H1 (cell line): Measurements from ENCODE around the gene WDR35. TPM values are rescaled to one million over a fixed set of nuclear protein-coding genes. Genes with fewer than 3 reads are reported as not detected.

Source experiments
- CTCF ChIA-PET: fragments of 300-600 bp; sonication (Branson Sonifier 250); formaldehyde crosslinking; loops from one replicate; lab custom pipeline; 2021; ENCODE audit not compliant: partially characterized antibody; lab: Charles Lee
- POLR2A ChIA-PET: fragments of 300-600 bp; sonication (Branson Sonifier 250); formaldehyde crosslinking; loops from one replicate; lab custom pipeline; 2021; ENCODE audit warnings: inconsistent platforms; ENCODE audit not compliant: partially characterized antibody; lab: Charles Lee
- DNase-seq, 2 experiments: peaks; one replicate each; pipeline versions ENCODE4 v3.0.0 to v3.0.0-alpha.2; 2010 to 2022; ENCODE audit warnings: low spot score in 2 of 2, low read depth in 1 of 2, mixed read lengths in 1 of 2
- FAIRE-seq: peaks from 2 replicates; lab custom pipeline; 2011; peaks lifted over from hg19 to GRCh38; lab: Jason Lieb, UNC
- H2AFZ ChIP-seq: 2 replicates; pipeline ENCODE4 v1.8.1; 2012; ENCODE audit warnings: low read length, inconsistent platforms
- H2AK5ac ChIP-seq: 2 replicates; pipeline ENCODE4 v1.6.1; 2013; ENCODE audit warnings: low read depth, low read length
- H2BK120ac ChIP-seq: replicated peaks from 2 replicates; pipeline ENCODE3; 2013; ENCODE audit warnings: low read depth, low read length, inconsistent platforms
- H2BK12ac ChIP-seq: 2 replicates; pipeline ENCODE4 v1.6.1; 2013; ENCODE audit warnings: low read depth, low read length
- H2BK15ac ChIP-seq: 2 replicates; pipeline ENCODE4 v1.6.1; 2013; ENCODE audit warnings: low read length
- H2BK20ac ChIP-seq: 2 replicates; pipeline ENCODE4 v1.6.1; 2013; ENCODE audit warnings: low read length
- H2BK5ac ChIP-seq: 2 replicates; pipeline ENCODE4 v1.6.1; 2013; ENCODE audit warnings: low read depth, low read length
- H3K14ac ChIP-seq: 2 replicates; pipeline ENCODE4 v1.6.1; 2013; ENCODE audit warnings: inconsistent platforms; ENCODE audit not compliant: insufficient read length
- H3K18ac ChIP-seq: 2 replicates; pipeline ENCODE4 v1.6.1; 2013; ENCODE audit warnings: low read length; ENCODE audit errors: extremely low read depth
- H3K23ac ChIP-seq: 2 replicates; pipeline ENCODE4 v1.6.1; 2013; ENCODE audit warnings: inconsistent platforms; ENCODE audit not compliant: insufficient read length
- H3K23me2 ChIP-seq: 2 replicates; pipeline ENCODE4 v1.6.1; 2013; ENCODE audit warnings: low read depth, low read length
- H3K27ac ChIP-seq: 2 replicates; pipeline ENCODE4 v1.6.1; 2011; ENCODE audit warnings: low read depth, low read length, inconsistent platforms
- H3K27me3 ChIP-seq, 4 experiments: replicated peaks in 1 of 4; 1 replicate in 1 of 4; 2 replicates in 3 of 4; pipeline versions ENCODE4 v1.6.1 to v1.8.1; 2011 to 2013; ENCODE audit warnings: low read length in 3 of 4, mild to moderate bottlenecking in 3 of 4, inconsistent platforms in 2 of 4, mixed read lengths in 2 of 4, moderate library complexity in 1 of 4; ENCODE audit not compliant: control insufficient read depth in 3 of 4, insufficient read depth in 3 of 4; ENCODE audit errors: extremely low read depth in 1 of 4
- H3K36me3 ChIP-seq, 4 experiments: 2 replicates each; pipeline versions ENCODE4 v1.6.1 to v1.8.1; 2011 to 2013; ENCODE audit warnings: mild to moderate bottlenecking in 4 of 4, low read length in 3 of 4, moderate library complexity in 2 of 4, control low read depth in 1 of 4, inconsistent platforms in 1 of 4; ENCODE audit not compliant: insufficient read depth in 4 of 4, control insufficient read depth in 2 of 4
- H3K4ac ChIP-seq: replicated peaks from 2 replicates; pipeline ENCODE3; 2013; ENCODE audit warnings: low read length, low read depth, mixed read lengths, inconsistent platforms; ENCODE audit not compliant: insufficient read length
- H3K4me1 ChIP-seq, 4 experiments: replicated peaks in 1 of 4; 1 replicate in 1 of 4; 2 replicates in 3 of 4; pipeline versions ENCODE4 v1.6.1 to v1.8.1; 2011 to 2013; ENCODE audit warnings: low read length in 3 of 4, inconsistent platforms in 2 of 4, mixed read lengths in 1 of 4; ENCODE audit not compliant: insufficient read depth in 4 of 4, control insufficient read depth in 3 of 4
- H3K4me2 ChIP-seq, 2 experiments: 2 replicates each; pipeline versions ENCODE4 v1.6.1 to v1.8.1; 2011 to 2013; ENCODE audit warnings: low read depth in 2 of 2, low read length in 2 of 2, control low read depth in 1 of 2, inconsistent platforms in 1 of 2, mild to moderate bottlenecking in 1 of 2; ENCODE audit not compliant: insufficient read depth in 1 of 2
- H3K4me3 ChIP-seq, 4 experiments: fragments of 200-600, 300-600 bp in 1 of 4; sonication (generic), shearing (Covaris generic), sonication (Bioruptor Twin) in 1 of 4; 2 replicates each; pipeline versions ENCODE4 v1.5.1 to v1.8.1; 2011 to 2016; ENCODE audit warnings: low read length in 4 of 4, low read depth in 3 of 4, control low read depth in 2 of 4, inconsistent platforms in 2 of 4, mild to moderate bottlenecking in 2 of 4, mixed read lengths in 1 of 4, moderate library complexity in 1 of 4; ENCODE audit not compliant: insufficient read depth in 2 of 4; ENCODE audit errors: extremely low read depth in 1 of 4
- H3K56ac ChIP-seq: replicated peaks from 2 replicates; pipeline ENCODE3; 2013; ENCODE audit warnings: low read depth, mild to moderate bottlenecking, mixed read lengths, low read length, inconsistent platforms; ENCODE audit not compliant: insufficient read length
- H3K79me1 ChIP-seq: 2 replicates; pipeline ENCODE4 v1.6.1; 2013; ENCODE audit warnings: low read depth, low read length, control low read depth
- H3K79me2 ChIP-seq, 2 experiments: 2 replicates each; pipeline versions ENCODE4 v1.6.1 to v1.8.1; 2012 to 2013; ENCODE audit warnings: low read length in 2 of 2, mild to moderate bottlenecking in 2 of 2, inconsistent platforms in 1 of 2; ENCODE audit not compliant: insufficient read depth in 2 of 2, control insufficient read depth in 1 of 2
- H3K9ac ChIP-seq, 4 experiments: replicated peaks in 1 of 4; 1 replicate in 1 of 4; 2 replicates in 3 of 4; pipeline versions ENCODE4 v1.6.1 to v1.8.1; 2011 to 2013; ENCODE audit warnings: low read depth in 3 of 4, low read length in 3 of 4, control low read depth in 2 of 4, mild to moderate bottlenecking in 2 of 4, moderate library complexity in 2 of 4, inconsistent platforms in 1 of 4; ENCODE audit errors: extremely low read depth in 1 of 4
- H3K9me3 ChIP-seq, 2 experiments: 2 replicates each; pipeline versions ENCODE4 v1.6.1 to v1.8.1; 2012 to 2013; ENCODE audit warnings: mild to moderate bottlenecking in 2 of 2, moderate library complexity in 2 of 2, control low read depth in 1 of 2, inconsistent platforms in 1 of 2, low read depth in 1 of 2, low read length in 1 of 2, mixed read lengths in 1 of 2; ENCODE audit not compliant: insufficient read depth in 2 of 2
- H4K20me1 ChIP-seq, 2 experiments: replicated peaks in 1 of 2; 2 replicates each; pipeline versions ENCODE3 to v1.8.1; 2011 to 2013; ENCODE audit warnings: inconsistent platforms in 2 of 2, low read length in 2 of 2, mild to moderate bottlenecking in 1 of 2; ENCODE audit not compliant: insufficient read depth in 2 of 2, control insufficient read depth in 1 of 2
- H4K5ac ChIP-seq: 2 replicates; pipeline ENCODE4 v1.6.1; 2013; ENCODE audit warnings: low read length, low read depth, mixed read lengths, inconsistent platforms; ENCODE audit not compliant: insufficient read length
- H4K8ac ChIP-seq: 2 replicates; pipeline ENCODE4 v1.8.0; 2013; ENCODE audit warnings: mild to moderate bottlenecking, moderate library complexity, low read length, inconsistent platforms; ENCODE audit not compliant: insufficient read depth; ENCODE audit errors: extremely low read depth
- H4K91ac ChIP-seq: replicated peaks from 2 replicates; pipeline ENCODE3; 2013; ENCODE audit warnings: low read length, mixed read lengths, inconsistent platforms; ENCODE audit not compliant: insufficient read length
- CTCF ChIP-seq, 3 experiments: IDR thresholded peaks; 1 replicate in 2 of 3; 2 replicates in 1 of 3; pipeline versions ENCODE4 v1.5.1 to v1.6.1; 2011; ENCODE audit warnings: low read length in 3 of 3, mild to moderate bottlenecking in 3 of 3, inconsistent platforms in 2 of 3, low read depth in 1 of 3, moderate library complexity in 1 of 3; ENCODE audit not compliant: insufficient read depth in 1 of 3; ENCODE audit errors: control extremely low read depth in 1 of 3
- GTF2F1 ChIP-seq: IDR thresholded peaks from 2 replicates; pipeline ENCODE4 v1.6.1; 2012; ENCODE audit warnings: low read depth, low read length, improper control_type of control experiment, borderline replicate concordance
- RBBP5 ChIP-seq: IDR thresholded peaks from 2 replicates; pipeline ENCODE4 v1.7.1; 2012; ENCODE audit warnings: low read depth, mild to moderate bottlenecking, inconsistent platforms, low read length, moderate library complexity, borderline replicate concordance
- RFX5 ChIP-seq: IDR thresholded peaks from 2 replicates; pipeline ENCODE4 v1.6.1; 2011; ENCODE audit warnings: low read depth, low read length, improper control_type of control experiment, borderline replicate concordance
- WGBS, 2 experiments: shearing (Covaris generic) in 1 of 2; methylation state at CpG; one replicate each; pipeline versions ENCODE4 v1.1.6 to v1.1.7; 2013 to 2015; ENCODE audit warnings: low lambda C conversion rate in 2 of 2, mixed read lengths in 2 of 2, inconsistent platforms in 1 of 2, low coverage in 1 of 2, missing lambda C conversion rate in 1 of 2; ENCODE audit not compliant: insufficient replicate concordance in 2 of 2, insufficient coverage in 1 of 2, insufficient read length in 1 of 2; ENCODE audit errors: extremely low coverage in 1 of 2, missing lambda C conversion rate in 1 of 2; 5-methylcytosine and 5-hydroxymethylcytosine counted together
- polyA plus RNA-seq, 7 experiments: library from polyadenylated mRNA; depleted of rRNA in 3 of 7; stranded (reverse) in 5 of 7; unstranded in 2 of 7; fragments of >200 nt in 5 of 7; fragments of 200-250 nt in 2 of 7; gene quantifications; 1 replicate in 5 of 7; 2 replicates in 1 of 7; 4 replicates in 1 of 7; pipeline versions ENCODE4 v1.2.1 to v1.2.3, GENCODE V29; 2011 to 2013; ENCODE audit warnings: missing spikeins in 2 of 7, mixed read lengths in 2 of 7
- total RNA-seq: library from RNA; stranded (reverse); fragmentation: NEBNext Ultra II Directional; extraction: Animal tissue kit (Norgen Biotek cat#: 25700); gene quantifications from 2 replicates; pipeline ENCODE4 v1.2.1, GENCODE V29; 2021

Gene WDR35
- total and polyA plus RNA-seq, 2 of the 8 experiments (the other 6 are each of a cell fraction or from before 2014, with no cell fraction given): 9.0 to 25.5 TPM

- Histone ChIP-seq H3K23ac (no peak overlapping the region), H3K9me3 (0 out of 4 replicates have a peak, but pooled peaks cover 0 to under 1% of the 10 kb centered on the region in 2 experiments), H3K79me2 (no peaks in the 10 kb centered on the region), H2BK15ac (no peak overlapping the region), H4K91ac (no peak overlapping the region), H4K8ac (no peak overlapping the region), H3K27me3 (no peaks in the 10 kb centered on the region), H3K4me1 (no peaks in the 10 kb centered on the region), H3K23me2 (no peaks in the 10 kb centered on the region), H4K5ac (no peak overlapping the region), H3K9ac (no peak overlapping the region), H4K20me1 (peaks cover 0 to 2% of the 10 kb centered on the region in 2 experiments), H2BK20ac (no peak overlapping the region), H3K14ac (no peak overlapping the region), H3K56ac (no peak overlapping the region), H3K4me3 (no peak overlapping the region), H2AFZ (no peak overlapping the region), H3K18ac (no peak overlapping the region), H3K36me3 (peaks cover 3 to 29% (median 11%) of the 10 kb centered on the region in 4 experiments; a peak in 5 of 8 replicates), H2BK5ac (no peak overlapping the region), H2AK5ac (no peak overlapping the region), H2BK120ac (no peak overlapping the region), H2BK12ac (no peak overlapping the region), H3K4ac (no peak overlapping the region), H3K79me1 (no peaks in the 10 kb centered on the region), H3K27ac (no peak overlapping the region), H3K4me2 (no peak overlapping the region)
- POLR2A ChIA-PET: interaction anchor here (1.3 to 2.8 kb wide), 4 partner anchors 9 to 16 kb away, joined by 3 to 7 read pairs (median 4); no protein-coding TSS in a partner anchor
- no peak for TF ChIP-seq CTCF (IDR thresholded peaks at IDR 0.05; ENCODE audit: control extremely low read depth in 1 of 3, insufficient read depth in 1 of 3, low read depth in 1 of 3, low read length in 3 of 3)
- no peak for TF ChIP-seq RBBP5
- no peak for TF ChIP-seq GTF2F1
- no peak for TF ChIP-seq RFX5
- FAIRE-seq (no peak), DNase-seq (no peak)
- 90% methylated on average over 3 of the region's 3 CpGs; no CpG with 5 or more reads in 1 of the 2 experiments for WGBS, 2 experiments
- CTCF ChIA-PET: interaction anchor here (1.6 to 5.6 kb wide), 2 partner anchors 10 to 12 kb away, joined by 4 to 51 read pairs; no protein-coding TSS in a partner anchor
Measured at GRCh38 chr2:20027705-20028434, 38.0 kb upstream of the WDR35 start.
